GM12878 (cell line): ENCODE results near the gene FCHSD2. TPM values are rescaled to one million over a fixed set of nuclear protein-coding genes. Genes with fewer than 3 reads are reported as not detected.

Experiments used
- ATAC-seq: fragments of 200-7000 bp; cut with Tn5 transposase; 3 replicates; pipeline ENCODE4 v1.9.1; 2020; ENCODE audit warnings: mild to moderate bottlenecking, moderate library complexity
- BruUV-seq: library from RNA; stranded (reverse); fragments of 400-500 nt; replicated peaks from 2 replicates; lab custom pipeline; 2021; lab: Mats Ljungman, UMichigan
- CTCF ChIA-PET: fragments of 300-600 bp; sonication (Branson Sonifier 250); formaldehyde crosslinking; extraction: SDS; loops from one replicate; lab custom pipeline; 2021; ENCODE audit warnings: inconsistent platforms; lab: Yijun Ruan, JAX
- POLR2A ChIA-PET: fragments of 350-600 bp; formaldehyde crosslinking; extraction: SDS; loops from one replicate; lab custom pipeline; 2021; ENCODE audit warnings: inconsistent platforms; lab: Charles Lee
- RAD21 ChIA-PET: fragments of 300-600 bp; sonication (Branson Sonifier 250); formaldehyde crosslinking; loops from one replicate; lab custom pipeline; 2023; ENCODE audit warnings: antibody characterized with exemption; ENCODE audit not compliant: unreplicated experiment; lab: Charles Lee
- SMC1A ChIA-PET: fragments of 300-600 bp; sonication (Branson Sonifier 250); formaldehyde crosslinking; loops from one replicate; lab custom pipeline; 2023; ENCODE audit not compliant: unreplicated experiment, uncharacterized antibody; lab: Charles Lee
- DNase-seq: peaks from one replicate; pipeline ENCODE4 v3.0.0-alpha.2; 2011; ENCODE audit warnings: low read depth, low spot score
- FAIRE-seq: peaks from 3 replicates; lab custom pipeline; 2011; peaks lifted over from hg19 to GRCh38; lab: Jason Lieb, UNC
- H2AFZ ChIP-seq: 2 replicates; pipeline ENCODE4 v1.6.0; 2011; ENCODE audit warnings: low read depth, low read length, control low read depth; ENCODE audit not compliant: control insufficient read depth
- H3K27ac ChIP-seq: 2 replicates; pipeline ENCODE4 v1.5.1; 2011; ENCODE audit warnings: control low read depth; ENCODE audit not compliant: control insufficient read depth, insufficient read depth
- H3K27me3 ChIP-seq, 2 experiments: replicated peaks in 1 of 2; 2 replicates each; pipeline versions ENCODE4 v1.6.0 to v1.6.1; 2011; ENCODE audit warnings: low read length in 1 of 2; ENCODE audit not compliant: control insufficient read depth in 2 of 2, insufficient read depth in 2 of 2
- H3K36me3 ChIP-seq, 2 experiments: 2 replicates each; pipeline ENCODE4 v1.5.1; 2011; ENCODE audit warnings: low read length in 1 of 2; ENCODE audit not compliant: control insufficient read depth in 2 of 2, insufficient read depth in 2 of 2
- H3K4me1 ChIP-seq: 2 replicates; pipeline ENCODE4 v1.6.1; 2011; ENCODE audit warnings: mild to moderate bottlenecking, low read length, moderate library complexity, mixed read lengths; ENCODE audit not compliant: control insufficient read depth, insufficient read depth
- H3K4me2 ChIP-seq: 2 replicates; pipeline ENCODE4 v1.6.0; 2011; ENCODE audit warnings: control low read depth; ENCODE audit not compliant: control insufficient read depth, insufficient read depth
- H3K4me3 ChIP-seq: fragments of 200-600 bp; sonication (generic); 2 replicates; pipeline ENCODE4 v1.5.1; 2016
- H3K79me2 ChIP-seq: 2 replicates; pipeline ENCODE4 v1.6.0; 2011; ENCODE audit warnings: low read length; ENCODE audit not compliant: control insufficient read depth, insufficient read depth
- H3K9ac ChIP-seq: 2 replicates; pipeline ENCODE4 v1.8.0; 2011; ENCODE audit warnings: low read length, control low read depth, mixed read lengths; ENCODE audit not compliant: control insufficient read depth, insufficient read depth
- H3K9me3 ChIP-seq: replicated peaks from 3 replicates; pipeline ENCODE4 v1.5.1; 2011; ENCODE audit warnings: mild to moderate bottlenecking, low read length; ENCODE audit not compliant: control insufficient read depth, insufficient read depth
- H4K20me1 ChIP-seq: 2 replicates; pipeline ENCODE4 v1.6.0; 2011; ENCODE audit not compliant: control insufficient read depth, insufficient read depth
- CBX5 ChIP-seq: sonication (generic); IDR thresholded peaks from 2 replicates; pipeline ENCODE4 v1.6.1; 2016; ENCODE audit warnings: low read depth, moderate library complexity, mild to moderate bottlenecking, inconsistent platforms
- EZH2 ChIP-seq: IDR thresholded peaks from 2 replicates; pipeline ENCODE4 v1.6.1; 2012; ENCODE audit warnings: low read depth, mild to moderate bottlenecking, control low read depth, inconsistent platforms, low read length, borderline replicate concordance; ENCODE audit not compliant: control insufficient read depth
- KLF5 ChIP-seq: fragments of 450-650 bp; IDR thresholded peaks from 2 replicates; pipeline ENCODE4 v1.6.1; 2014; ENCODE audit warnings: mild to moderate bottlenecking; ENCODE audit not compliant: partially characterized antibody
- MYC ChIP-seq: IDR thresholded peaks from 2 replicates; pipeline ENCODE4 v1.6.1; 2011; ENCODE audit warnings: mild to moderate bottlenecking, low read length, moderate library complexity, inconsistent platforms; ENCODE audit not compliant: insufficient read depth, insufficient replicate concordance, insufficient read length, severe bottlenecking
- SIN3A ChIP-seq: IDR thresholded peaks from 2 replicates; pipeline ENCODE4 v1.6.1; 2012; ENCODE audit warnings: low read depth, low read length, improper control_type of control experiment
- SRF ChIP-seq, 2 experiments: IDR thresholded peaks; 2 replicates each; pipeline ENCODE4 v1.6.1; 2011; ENCODE audit warnings: low read depth in 2 of 2, low read length in 2 of 2, mild to moderate bottlenecking in 1 of 2, moderate library complexity in 1 of 2
- TCF3 ChIP-seq: IDR thresholded peaks from 2 replicates; pipeline ENCODE4 v1.6.1; 2012; ENCODE audit warnings: low read depth, mild to moderate bottlenecking, low read length, borderline replicate concordance; ENCODE audit not compliant: insufficient read depth
- ZBED1 ChIP-seq: IDR thresholded peaks from 2 replicates; pipeline ENCODE4 v1.6.1; 2016; ENCODE audit warnings: borderline replicate concordance
- ZBTB11 ChIP-seq: fragments of 450-650 bp; formaldehyde crosslinking; IDR thresholded peaks from 2 replicates; pipeline ENCODE4 v1.5.0; 2022; ENCODE audit warnings: mild to moderate bottlenecking, missing genetic modification characterization
- in situ Hi-C: fragments of 300-500 bp; cut with MboI; formaldehyde crosslinking; loops from 9 replicates; pipeline ENCODE4 v1.14.3; 2018; ENCODE audit warnings: mixed read lengths
- intact Hi-C: fragments of 100-400 bp; cut with micrococcal nuclease; formaldehyde crosslinking; loops from one replicate; pipeline ENCODE4 v1.14.2; 2022; ENCODE audit not compliant: unreplicated experiment
- polyA plus RNA-seq, 11 experiments: library from polyadenylated mRNA; depleted of rRNA in 4 of 11; unstranded in 6 of 11; stranded (reverse) in 5 of 11; fragments of >200 nt; fragmentation: Nextera tagmentation in 4 of 11; fragmentation: Illumina TruSeq in 1 of 11; extraction: Ambion mirVana in 4 of 11; extraction: Trizol in 1 of 11; gene quantifications; 1 replicate in 1 of 11; 2 replicates in 10 of 11; pipeline versions ENCODE4 v1.2.1 to v1.2.3, GENCODE V29; 2011 to 2016; ENCODE audit warnings: inconsistent platforms in 2 of 11, missing spikeins in 2 of 11, low read depth in 1 of 11
- total RNA-seq, 4 experiments: library from RNA; depleted of rRNA in 3 of 4; stranded (reverse); fragments of >200 nt in 3 of 4; fragmentation: Illumina TruSeq in 1 of 4; extraction: Trizol in 1 of 4; gene quantifications; 2 replicates each; pipeline versions ENCODE4 v1.2.1 to v1.2.3, GENCODE V29; 2013 to 2021

Gene FCHSD2
- total and polyA plus RNA-seq, 10 of the 15 experiments (the other 5 are each of a cell fraction or from before 2014, with no cell fraction given): 13.2 to 89.8 (median 47.8) TPM

- H3K4me1 ChIP-seq: peaks cover 8% of the 10 kb centered on the region
- ChIA-PET SMC1A (interaction anchor here (0.7 to 37.3 kb wide), 20 partner anchors 9 to 251 kb away, joined by 3 to 926 read pairs (median 4); no protein-coding TSS in a partner anchor), RAD21 (interaction anchor here (0.6 to 22.1 kb wide), 13 partner anchors 21 to 493 kb away, joined by 3 to 441 read pairs (median 3); no protein-coding TSS in a partner anchor), CTCF (interaction anchor here (1.0 to 4.0 kb wide), 21 partner anchors 9 to 304 kb away, joined by 3 to 17 read pairs (median 5); no protein-coding TSS in a partner anchor), POLR2A (interaction anchor here (1.2 to 18.6 kb wide), 4 partner anchors 11 to 25 kb away, joined by 3 to 384 read pairs (median 6); no protein-coding TSS in a partner anchor)
- no peaks in the 10 kb centered on the region for H3K9me3 ChIP-seq
- peak overlapping the region; percentile 85 for H3K4me2 ChIP-seq
- BruUV-seq: TSS peak; percentile 11
- ATAC-seq (no peak), FAIRE-seq (peak; percentile 31), DNase-seq (no peak)
- intact Hi-C loops (loop anchor here (5.0 kb wide), 2 partner anchors 51 to 66 kb away; no protein-coding TSS in a partner anchor), in situ Hi-C loops (no loop called here)
- peaks cover 3% of the 10 kb centered on the region; the same call in 1 of the 2 replicates for H4K20me1 ChIP-seq
- no peaks in the 10 kb centered on the region for H3K27me3 ChIP-seq
- 0 out of 2 replicates have a peak overlapping the region, but pooled peaks have one; percentile 13 for H3K9ac ChIP-seq
- H3K4me3 ChIP-seq: peak overlapping the region; percentile 90
- no peak for TF ChIP-seq KLF5
- TF ChIP-seq TCF3: no peak
- TF ChIP-seq EZH2: no peak
- TF ChIP-seq ZBED1: no peak
- no peak for TF ChIP-seq SRF (IDR thresholded peaks at IDR 0.05; ENCODE audit: low read depth in 2 of 2, low read length in 2 of 2)
- no peak for TF ChIP-seq MYC
- TF ChIP-seq SIN3A: no peak
- no peak for TF ChIP-seq CBX5
- no peak for TF ChIP-seq ZBTB11 (CRISPR knock-in tag)
- H3K36me3 ChIP-seq: peaks cover 0 to 22% of the 10 kb centered on the region in 2 experiments
- no peak overlapping the region for H2AFZ ChIP-seq
- peaks cover 94% of the 10 kb centered on the region for H3K79me2 ChIP-seq
- H3K27ac ChIP-seq: 0 out of 2 replicates have a peak overlapping the region, but pooled peaks have one; percentile 24
These were observed 4.2 kb downstream of the FCHSD2 start for GRCh38 chr11:73137944-73138274.
